Neural cell (in vitro differentiated cells): ENCODE data around the gene TNFAIP8L1. TPM values are rescaled to one million over a fixed set of nuclear protein-coding genes. Genes with fewer than 3 reads are reported as not detected.

ENCODE experiments used
- H2AFZ ChIP-seq: fragments of 200-600, 300-800 bp; sonication (generic), shearing (Covaris generic); 2 replicates; pipeline ENCODE4 v1.6.0; 2014; ENCODE audit warnings: low read depth, mild to moderate bottlenecking, antibody characterized with exemption, low read length, moderate library complexity
- H3F3A ChIP-seq: fragments of 200-600 bp; shearing (Covaris generic); 2 replicates; pipeline ENCODE4 v1.6.1; 2016; ENCODE audit warnings: mild to moderate bottlenecking, moderate library complexity, mixed read lengths, antibody characterized with exemption, low read length; ENCODE audit not compliant: insufficient read depth, poor library complexity, severe bottlenecking
- H3K27ac ChIP-seq: fragments of 200-600, 300-800 bp; sonication (generic), shearing (Covaris generic); 2 replicates; pipeline ENCODE4 v1.5.1; 2014; ENCODE audit warnings: mild to moderate bottlenecking, low read length, moderate library complexity
- H3K27me3 ChIP-seq: fragments of 300-800, 200-600 bp; sonication (generic), shearing (Covaris generic); 2 replicates; pipeline ENCODE4 v1.6.0; 2014; ENCODE audit warnings: mild to moderate bottlenecking, low read depth, low read length, moderate library complexity; ENCODE audit not compliant: insufficient read depth
- H3K36me3 ChIP-seq: fragments of 300-800, 200-600 bp; sonication (generic), shearing (Covaris generic); 2 replicates; pipeline ENCODE4 v1.5.1; 2014; ENCODE audit warnings: mild to moderate bottlenecking, antibody characterized with exemption, low read length, moderate library complexity; ENCODE audit not compliant: insufficient read depth
- H3K4me2 ChIP-seq: fragments of 300-800, 200-600 bp; sonication (generic), shearing (Covaris generic); 2 replicates; pipeline ENCODE4 v1.6.0; 2014; ENCODE audit warnings: mild to moderate bottlenecking, low read length
- H3K4me3 ChIP-seq: fragments of 300-800, 200-600 bp; sonication (generic), shearing (Covaris generic); 2 replicates; pipeline ENCODE4 v1.5.1; 2014; ENCODE audit warnings: mild to moderate bottlenecking, low read length, moderate library complexity
- H3K79me2 ChIP-seq: fragments of 200-600 bp; shearing (Covaris generic); replicated peaks from 2 replicates; pipeline ENCODE4 v1.6.0; 2014; ENCODE audit warnings: mild to moderate bottlenecking, low read length, moderate library complexity; ENCODE audit not compliant: insufficient read depth
- H3K9ac ChIP-seq: fragments of 300-800, 200-600 bp; sonication (generic), shearing (Covaris generic); 2 replicates; pipeline ENCODE4 v1.6.1; 2016; ENCODE audit warnings: mild to moderate bottlenecking, low read length, mixed read lengths
- H3K9me2 ChIP-seq: fragments of 200-600 bp; shearing (Covaris generic); 2 replicates; pipeline ENCODE4 v1.6.1; 2016; ENCODE audit warnings: mild to moderate bottlenecking, low read length, mixed read lengths; ENCODE audit not compliant: insufficient read depth
- H3K9me3 ChIP-seq: fragments of 200-600, 300-800 bp; sonication (generic), shearing (Covaris generic); 2 replicates; pipeline ENCODE4 v1.6.1; 2016; ENCODE audit warnings: mild to moderate bottlenecking, mixed run types, low read length, moderate library complexity, mixed read lengths
- H4K20me1 ChIP-seq: fragments of 200-600 bp; shearing (Covaris generic); 2 replicates; pipeline ENCODE4 v1.6.1; 2016; ENCODE audit warnings: mild to moderate bottlenecking, mixed run types; ENCODE audit not compliant: insufficient read depth
- CTCF ChIP-seq: fragments of 450-650 bp; IDR thresholded peaks from 2 replicates; pipeline ENCODE4 v1.5.1; 2014; ENCODE audit warnings: antibody characterized with exemption, mild to moderate bottlenecking, moderate library complexity; ENCODE audit not compliant: poor library complexity, severe bottlenecking
- EP300 ChIP-seq: fragments of 450-650 bp; conservative IDR thresholded peaks from 2 replicates; pipeline ENCODE4 v1.6.1; 2014; ENCODE audit warnings: antibody characterized with exemption, mild to moderate bottlenecking, moderate library complexity; ENCODE audit not compliant: poor library complexity, severe bottlenecking
- EZH2 ChIP-seq: fragments of 200-600, 300-800 bp; shearing (Covaris generic), sonication (generic); IDR thresholded peaks from 2 replicates; pipeline ENCODE4 v1.6.1; 2014; ENCODE audit warnings: antibody characterized with exemption, low read length, borderline replicate concordance, mild to moderate bottlenecking; ENCODE audit not compliant: insufficient read depth, poor library complexity, severe bottlenecking
- MXI1 ChIP-seq: fragments of 450-650 bp; conservative IDR thresholded peaks from 2 replicates; pipeline ENCODE4 v1.6.1; 2014; ENCODE audit warnings: antibody characterized with exemption, mild to moderate bottlenecking; ENCODE audit not compliant: poor library complexity, severe bottlenecking
- POLR2AphosphoS5 ChIP-seq: IDR thresholded peaks from 2 replicates; pipeline ENCODE4 v1.6.1; 2012
- RAD21 ChIP-seq: fragments of 450-650 bp; conservative IDR thresholded peaks from 2 replicates; pipeline ENCODE4 v1.6.1; 2014; ENCODE audit warnings: antibody characterized with exemption, mild to moderate bottlenecking, moderate library complexity
- SMC3 ChIP-seq: fragments of 450-650 bp; conservative IDR thresholded peaks from 2 replicates; pipeline ENCODE4 v1.6.1; 2014; ENCODE audit warnings: antibody characterized with exemption, mild to moderate bottlenecking, moderate library complexity; ENCODE audit not compliant: poor library complexity
- TAF1 ChIP-seq: IDR thresholded peaks from 2 replicates; pipeline ENCODE4 v1.6.1; 2012; ENCODE audit warnings: low read depth
- polyA plus RNA-seq: library from polyadenylated mRNA; depleted of rRNA; stranded (reverse); fragments of >200 nt; gene quantifications from 2 replicates; pipeline ENCODE4 v1.2.3, GENCODE V29; 2014
- TF ChIP-seq, protein P1 (sequence below): IDR thresholded peaks from 2 replicates; pipeline ENCODE4 v1.6.1; 2012; ENCODE audit warnings: borderline replicate concordance

Gene TNFAIP8L1
- polyA plus RNA-seq, 1 donor from 2014 or later: 0.99 TPM

DNA sequence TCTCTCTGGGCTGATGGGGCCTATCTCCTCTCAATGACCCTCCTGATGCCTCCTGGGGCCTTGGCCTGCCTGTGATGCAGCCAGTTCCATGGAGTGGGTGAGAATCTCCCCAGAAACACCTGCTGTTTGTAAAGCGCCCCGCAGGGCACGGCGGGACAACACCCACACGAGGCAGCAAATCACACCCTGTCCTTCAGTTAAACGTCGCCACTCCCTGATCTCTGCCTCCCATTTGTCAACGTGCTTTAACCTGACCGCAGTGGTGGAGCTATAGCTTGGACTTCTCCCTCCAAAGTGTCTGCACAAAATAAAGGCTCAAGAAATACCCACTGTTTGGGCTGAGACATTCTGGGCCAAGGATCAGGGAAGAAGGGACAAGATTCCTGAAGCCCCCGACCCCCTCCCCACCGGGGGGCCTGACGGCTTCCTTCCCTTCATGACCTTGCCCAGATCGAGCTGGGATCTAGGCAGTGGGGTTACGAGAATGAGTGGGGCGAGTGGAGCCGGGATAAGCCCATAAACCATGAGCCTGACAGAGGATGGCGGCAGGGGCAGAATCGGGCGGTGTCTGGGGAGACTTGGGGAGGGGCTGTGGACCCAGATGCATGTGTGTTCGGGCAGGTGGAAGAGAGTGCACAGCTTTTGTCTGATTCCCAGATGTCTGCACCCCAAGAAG lies 22.8 kb downstream of the TNFAIP8L1 start:
- Histone ChIP-seq H2AFZ (no peak overlapping the region), H3F3A (no peaks in the 10 kb centered on the region), H3K36me3 (no peaks in the 10 kb centered on the region), H3K9ac (no peak overlapping the region), H3K27me3 (no peaks in the 10 kb centered on the region), H3K4me2 (no peak overlapping the region), H3K27ac (no peak overlapping the region), H3K79me2 (no peaks in the 10 kb centered on the region), H3K4me3 (no peak overlapping the region), H3K9me3 (no peaks in the 10 kb centered on the region), H4K20me1 (no peaks in the 10 kb centered on the region), H3K9me2 (no peaks in the 10 kb centered on the region)
- TF ChIP-seq SMC3 (no peak), TAF1 (no peak), EP300 (no peak), EZH2 (no peak), POLR2AphosphoS5 (no peak), MXI1 (no peak), CTCF (no peak), RAD21 (no peak)
- TF ChIP-seq, protein P1, sequence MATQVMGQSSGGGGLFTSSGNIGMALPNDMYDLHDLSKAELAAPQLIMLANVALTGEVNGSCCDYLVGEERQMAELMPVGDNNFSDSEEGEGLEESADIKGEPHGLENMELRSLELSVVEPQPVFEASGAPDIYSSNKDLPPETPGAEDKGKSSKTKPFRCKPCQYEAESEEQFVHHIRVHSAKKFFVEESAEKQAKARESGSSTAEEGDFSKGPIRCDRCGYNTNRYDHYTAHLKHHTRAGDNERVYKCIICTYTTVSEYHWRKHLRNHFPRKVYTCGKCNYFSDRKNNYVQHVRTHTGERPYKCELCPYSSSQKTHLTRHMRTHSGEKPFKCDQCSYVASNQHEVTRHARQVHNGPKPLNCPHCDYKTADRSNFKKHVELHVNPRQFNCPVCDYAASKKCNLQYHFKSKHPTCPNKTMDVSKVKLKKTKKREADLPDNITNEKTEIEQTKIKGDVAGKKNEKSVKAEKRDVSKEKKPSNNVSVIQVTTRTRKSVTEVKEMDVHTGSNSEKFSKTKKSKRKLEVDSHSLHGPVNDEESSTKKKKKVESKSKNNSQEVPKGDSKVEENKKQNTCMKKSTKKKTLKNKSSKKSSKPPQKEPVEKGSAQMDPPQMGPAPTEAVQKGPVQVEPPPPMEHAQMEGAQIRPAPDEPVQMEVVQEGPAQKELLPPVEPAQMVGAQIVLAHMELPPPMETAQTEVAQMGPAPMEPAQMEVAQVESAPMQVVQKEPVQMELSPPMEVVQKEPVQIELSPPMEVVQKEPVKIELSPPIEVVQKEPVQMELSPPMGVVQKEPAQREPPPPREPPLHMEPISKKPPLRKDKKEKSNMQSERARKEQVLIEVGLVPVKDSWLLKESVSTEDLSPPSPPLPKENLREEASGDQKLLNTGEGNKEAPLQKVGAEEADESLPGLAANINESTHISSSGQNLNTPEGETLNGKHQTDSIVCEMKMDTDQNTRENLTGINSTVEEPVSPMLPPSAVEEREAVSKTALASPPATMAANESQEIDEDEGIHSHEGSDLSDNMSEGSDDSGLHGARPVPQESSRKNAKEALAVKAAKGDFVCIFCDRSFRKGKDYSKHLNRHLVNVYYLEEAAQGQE: no peak

- Histone ChIP-seq H3K4me3 (no peak overlapping the region), H3K9ac (no peak overlapping the region), H3K9me3 (no peaks in the 10 kb centered on the region), H3K27ac (no peak overlapping the region), H3F3A (no peaks in the 10 kb centered on the region), H3K36me3 (no peaks in the 10 kb centered on the region), H3K27me3 (no peaks in the 10 kb centered on the region), H3K79me2 (no peaks in the 10 kb centered on the region), H2AFZ (no peak overlapping the region), H3K4me2 (no peak overlapping the region), H4K20me1 (no peaks in the 10 kb centered on the region), H3K9me2 (no peaks in the 10 kb centered on the region)
- TF ChIP-seq, protein P1: no peak
- TF ChIP-seq TAF1 (no peak), RAD21 (no peak), EZH2 (no peak), CTCF (no peak), POLR2AphosphoS5 (no peak), SMC3 (no peak), EP300 (no peak), MXI1 (no peak)
Observed at GRCh38 chr19:4662812-4663211, 23.5 kb downstream of the TNFAIP8L1 start.
